Measurements from ENCODE around the gene SLC25A21. TPM values are rescaled to one million over a fixed set of nuclear protein-coding genes. Genes with fewer than 3 reads are reported as not detected.

SLC25A21 gene
- total and polyA plus RNA-seq, 7 donors: 0.07 to 0.37 (median 0.18) TPM; not detected in 1

GRCh38 chr14:36738269-36738668, 434.1 kb downstream of the SLC25A21 start:
- no peak overlapping the region for H3K4me3 ChIP-seq
- no peak overlapping the region for H3K27ac ChIP-seq
- no peaks in the 10 kb centered on the region for H3K27me3 ChIP-seq (ENCODE audit: insufficient read depth in 3 of 3, low read length in 2 of 3)
- WGBS, 3 donors: 86 to 89% (median 88%) methylated on average over 7 of the region's 7 CpGs
- no peaks in the 10 kb centered on the region for H3K4me1 ChIP-seq
- no peaks in the 10 kb centered on the region for H3K9me3 ChIP-seq
- DNase-seq (no peak), ATAC-seq (no peak)
- H3K36me3 ChIP-seq (ENCODE audit: insufficient read depth in 1 of 2, low read depth in 1 of 2): no peaks in the 10 kb centered on the region
- intact Hi-C loops (cut with DNase I): no loop called here
- TF ChIP-seq CTCF (IDR thresholded peaks at IDR 0.05): no peak

DNA sequence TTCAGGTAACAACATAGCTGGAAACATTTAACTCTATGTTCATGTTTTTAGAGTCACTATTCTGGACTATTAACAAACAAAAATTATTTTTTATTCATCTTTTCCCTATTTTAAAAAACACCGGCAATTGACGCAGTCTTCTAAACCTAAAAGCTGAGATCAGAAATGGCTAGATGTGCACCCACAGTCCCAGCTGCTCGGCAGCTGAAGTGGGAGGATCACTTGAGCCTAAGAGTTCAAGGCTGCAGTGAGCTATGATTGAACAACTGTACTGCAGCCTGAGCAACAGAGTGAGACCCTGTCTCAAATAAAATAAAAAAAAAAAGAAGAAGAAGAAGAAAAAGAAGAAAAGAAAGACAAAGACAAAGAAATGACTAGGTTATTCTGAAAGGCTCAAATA, 446.3 kb downstream of the SLC25A21 start:
- Histone ChIP-seq H3K9me3 (no peaks in the 10 kb centered on the region), H3K36me3 (ENCODE audit: insufficient read depth in 1 of 2, low read depth in 1 of 2) (no peaks in the 10 kb centered on the region), H3K27ac (no peak overlapping the region), H3K27me3 (ENCODE audit: insufficient read depth in 3 of 3, low read length in 2 of 3) (no peaks in the 10 kb centered on the region), H3K4me3 (no peak overlapping the region), H3K4me1 (no peaks in the 10 kb centered on the region)
- TF ChIP-seq CTCF (IDR thresholded peaks at IDR 0.05): no peak
- intact Hi-C loops (cut with DNase I): no loop called here
- no peak for DNase-seq
- 70 to 82% (median 79%) methylated on average over 3 of the region's 3 CpGs for WGBS, 3 donors
- no peak for ATAC-seq

DNA sequence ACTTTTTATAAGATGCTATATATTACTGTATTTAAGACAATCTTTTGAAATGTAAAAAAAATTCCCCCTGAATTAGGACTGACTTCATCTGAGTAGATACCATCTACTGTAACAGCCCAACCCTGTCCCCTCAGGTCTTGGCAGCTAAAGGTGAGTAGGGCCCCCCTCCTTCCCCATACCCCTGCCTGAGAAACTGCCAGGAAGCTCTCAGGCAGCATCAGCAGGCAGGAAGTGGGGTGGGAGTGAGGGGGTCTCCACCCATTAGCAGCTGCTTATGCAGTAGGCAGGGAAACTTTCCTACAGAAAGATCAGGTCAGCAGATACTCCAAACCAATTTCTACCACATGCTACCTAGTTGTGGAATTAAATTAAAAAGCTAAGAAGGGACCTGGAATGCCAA, 448.2 kb downstream of the SLC25A21 start:
- H3K36me3 ChIP-seq (ENCODE audit: insufficient read depth in 1 of 2, low read depth in 1 of 2): no peaks in the 10 kb centered on the region
- no peaks in the 10 kb centered on the region for H3K9me3 ChIP-seq
- no peak overlapping the region for H3K4me3 ChIP-seq
- no peak for TF ChIP-seq CTCF (IDR thresholded peaks at IDR 0.05)
- no peak for DNase-seq
- H3K4me1 ChIP-seq: no peaks in the 10 kb centered on the region
- H3K27ac ChIP-seq: no peak overlapping the region
- no peaks in the 10 kb centered on the region for H3K27me3 ChIP-seq (ENCODE audit: insufficient read depth in 3 of 3, low read length in 2 of 3)
- no peak for ATAC-seq
- intact Hi-C loops (cut with DNase I): no loop called here

DNA sequence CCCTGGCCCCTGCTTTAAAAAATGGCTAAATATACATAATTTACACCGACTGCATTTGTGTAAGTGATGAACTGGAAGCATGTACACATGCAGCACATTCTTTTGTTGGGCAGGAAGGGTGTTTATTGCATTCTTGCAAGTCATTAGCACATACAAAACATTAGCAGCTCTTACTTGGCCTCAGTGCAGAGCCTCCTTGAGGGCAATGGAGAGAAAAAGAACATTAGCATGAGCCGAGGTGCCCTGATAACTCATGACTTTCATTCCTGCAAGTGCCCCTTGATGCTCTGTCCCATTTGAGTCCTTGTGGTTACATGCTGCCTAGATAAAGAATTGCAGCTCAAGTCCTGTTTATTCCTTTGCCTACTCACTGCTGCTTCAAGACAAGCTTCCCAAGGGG, 448.9 kb downstream of the SLC25A21 start:
- intact Hi-C loops (cut with DNase I): no loop called here
- ATAC-seq: no peak
- Histone ChIP-seq H3K4me1 (no peaks in the 10 kb centered on the region), H3K4me3 (no peak overlapping the region), H3K27me3 (ENCODE audit: insufficient read depth in 3 of 3, low read length in 2 of 3) (no peaks in the 10 kb centered on the region), H3K27ac (no peak overlapping the region), H3K9me3 (no peaks in the 10 kb centered on the region), H3K36me3 (ENCODE audit: insufficient read depth in 1 of 2, low read depth in 1 of 2) (no peaks in the 10 kb centered on the region)
- TF ChIP-seq CTCF (IDR thresholded peaks at IDR 0.05): no peak
- no peak for DNase-seq
- WGBS, 3 donors: 52 to 56% (median 55%) methylated on average over 2 of the region's 2 CpGs

GRCh38 chr14:36721877-36722276, 450.5 kb downstream of the SLC25A21 start:
- ATAC-seq (no peak), DNase-seq (no peak)
- 60 to 69% (median 66%) methylated on average over 1 of the region's 1 CpG for WGBS, 3 donors
- Histone ChIP-seq H3K27me3 (ENCODE audit: insufficient read depth in 3 of 3, low read length in 2 of 3) (no peaks in the 10 kb centered on the region), H3K27ac (no peak overlapping the region), H3K9me3 (no peaks in the 10 kb centered on the region), H3K4me1 (no peaks in the 10 kb centered on the region), H3K4me3 (no peak overlapping the region), H3K36me3 (ENCODE audit: insufficient read depth in 1 of 2, low read depth in 1 of 2) (no peaks in the 10 kb centered on the region)
- intact Hi-C loops (cut with DNase I): no loop called here
- no peak for TF ChIP-seq CTCF (IDR thresholded peaks at IDR 0.05)

All from psoas muscle (tissue), 8 donors.